NOMO-1 treated with DMSO at 0.1 percent for 48 hours (cell line): ENCODE measurements around the gene HPSE2.

Source experiments
- DNase-seq: peaks from one replicate; lab custom pipeline; 2025; ENCODE audit not compliant: unreplicated experiment; lab: John Stamatoyannopoulos, UW

HPSE2 gene

GRCh38 chr10:98855403-98856189 lies 380.1 kb downstream of the HPSE2 start:
- DNase-seq: no peak

GRCh38 chr10:98852686-98853085 lies 383.0 kb downstream of the HPSE2 start:
- no peak for DNase-seq

- DNase-seq: peak; percentile 12
Measured at GRCh38 chr10:98848361-98848760, 387.3 kb downstream of the HPSE2 start.

GRCh38 chr10:98846787-98847186 lies 388.9 kb downstream of the HPSE2 start:
- no peak for DNase-seq

- DNase-seq: no peak
Measured at GRCh38 chr10:98833542-98833941, 402.1 kb downstream of the HPSE2 start.

GRCh38 chr10:98832738-98833137 lies 402.9 kb downstream of the HPSE2 start:
- no peak for DNase-seq

- DNase-seq: no peak
Measured at GRCh38 chr10:98832196-98832595, 403.5 kb downstream of the HPSE2 start.

GRCh38 chr10:98831391-98831790 lies 404.3 kb downstream of the HPSE2 start:
- DNase-seq: no peak

- DNase-seq: no peak
Measured at GRCh38 chr10:98825741-98826140, 409.9 kb downstream of the HPSE2 start.

GRCh38 chr10:98817396-98817795 lies 418.3 kb downstream of the HPSE2 start:
- no peak for DNase-seq

GRCh38 chr10:98815039-98815885 lies 420.4 kb downstream of the HPSE2 start:
- DNase-seq: no peak

- no peak for DNase-seq
Measured at GRCh38 chr10:98814470-98814869, 421.2 kb downstream of the HPSE2 start.

- DNase-seq: no peak
Measured at GRCh38 chr10:98808282-98808892, 427.3 kb downstream of the HPSE2 start.

- no peak for DNase-seq
Measured at GRCh38 chr10:98800263-98800662, 435.4 kb downstream of the HPSE2 start.

GRCh38 chr10:98795467-98795866 lies 440.2 kb downstream of the HPSE2 start:
- DNase-seq: no peak

GRCh38 chr10:98790817-98791216 lies 444.8 kb downstream of the HPSE2 start:
- DNase-seq: no peak

GRCh38 chr10:98778277-98778759 lies 457.3 kb downstream of the HPSE2 start:
- no peak for DNase-seq

- DNase-seq: no peak
Measured at GRCh38 chr10:98758463-98758862, 477.2 kb downstream of the HPSE2 start.

GRCh38 chr10:98748298-98748697 lies 487.4 kb downstream of the HPSE2 start:
- peak; percentile 3 for DNase-seq

- DNase-seq: no peak
Measured at GRCh38 chr10:98745645-98746044, 490.0 kb downstream of the HPSE2 start.

- DNase-seq: no peak
Measured at GRCh38 chr10:98720551-98720950, 515.1 kb downstream of the HPSE2 start.

- no peak for DNase-seq
Measured at GRCh38 chr10:98713586-98713985, 522.1 kb downstream of the HPSE2 start.
